LHCN-M2 (cell line): Measurements from ENCODE around the gene CEP170B. TPM values are rescaled to one million over a fixed set of nuclear protein-coding genes. Genes with fewer than 3 reads are reported as not detected.
"Not testable (repeated sequence)": the region's sequence is repeated elsewhere in the genome, so short reads cannot be mapped to it uniquely, and the experiment has no call there.

ENCODE experiments used
- DNase-seq: peaks from one replicate; pipeline ENCODE4 v3.0.0-alpha.2; 2012; ENCODE audit warnings: low read depth
- polyA plus RNA-seq: library from polyadenylated mRNA; unstranded; fragments of >200 nt; gene quantifications from one replicate; pipeline ENCODE4 v1.2.1, GENCODE V29; 2012; ENCODE audit warnings: missing spikeins
- total RNA-seq: library from RNA; depleted of rRNA; stranded (reverse); fragments of >200 nt; gene quantifications from 2 replicates; pipeline ENCODE4 v1.2.3, GENCODE V29; 2014; rRNA removed

The CEP170B gene
- 30.3 and 32.7 TPM in 2 replicates for total RNA-seq
- polyA plus RNA-seq = 24.2 TPM

DNA sequence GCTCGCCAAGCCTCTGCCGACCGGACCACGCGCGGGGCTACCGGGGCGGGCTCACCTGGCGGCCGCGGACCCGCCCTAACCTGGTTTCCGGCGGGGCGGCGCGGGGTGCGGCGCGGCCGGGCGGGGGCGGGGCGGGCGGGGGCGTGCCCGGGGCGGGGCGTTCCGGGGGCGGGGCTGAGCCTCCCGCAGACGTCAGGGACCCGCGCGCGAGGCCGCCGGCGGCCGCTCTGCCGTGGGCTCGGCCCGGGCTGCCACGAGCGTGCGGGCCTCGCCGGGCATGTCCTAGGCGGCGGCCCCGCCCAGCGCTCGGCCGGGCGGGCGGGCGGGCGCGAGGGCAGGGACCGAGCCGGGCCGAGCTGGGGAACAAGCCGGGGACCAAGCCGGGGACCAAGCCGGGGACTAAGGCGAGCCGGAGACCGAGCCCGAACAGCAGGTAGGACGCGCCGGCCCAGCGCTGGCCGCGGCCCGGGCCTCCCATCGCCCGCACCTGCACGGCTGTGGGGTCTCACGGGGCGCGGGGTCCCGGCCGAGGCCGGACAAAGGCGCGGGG, at the start of gene CEP170B:
Gene CEP170B (plus strand): TSS at position 188 of the 550 bp plus-strand sequence. CDS start 3,183 bp downstream, outside the sequence.
- no peak for DNase-seq

DNA sequence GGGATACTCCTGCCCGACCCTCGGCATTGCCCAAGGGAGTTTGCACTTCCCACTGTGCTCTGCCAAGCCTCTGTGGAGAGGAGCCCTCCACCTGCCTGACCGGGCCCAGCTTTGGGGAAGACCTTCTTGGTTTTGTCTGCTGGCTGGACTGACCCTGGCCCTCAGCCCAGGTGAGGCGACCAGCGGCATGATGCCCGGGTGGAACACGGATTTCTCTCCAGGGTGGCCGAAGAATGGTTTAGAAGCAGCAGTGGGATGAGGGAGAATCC, 48.5 kb upstream of the CEP170B start:
- DNase-seq = no peak

DNA sequence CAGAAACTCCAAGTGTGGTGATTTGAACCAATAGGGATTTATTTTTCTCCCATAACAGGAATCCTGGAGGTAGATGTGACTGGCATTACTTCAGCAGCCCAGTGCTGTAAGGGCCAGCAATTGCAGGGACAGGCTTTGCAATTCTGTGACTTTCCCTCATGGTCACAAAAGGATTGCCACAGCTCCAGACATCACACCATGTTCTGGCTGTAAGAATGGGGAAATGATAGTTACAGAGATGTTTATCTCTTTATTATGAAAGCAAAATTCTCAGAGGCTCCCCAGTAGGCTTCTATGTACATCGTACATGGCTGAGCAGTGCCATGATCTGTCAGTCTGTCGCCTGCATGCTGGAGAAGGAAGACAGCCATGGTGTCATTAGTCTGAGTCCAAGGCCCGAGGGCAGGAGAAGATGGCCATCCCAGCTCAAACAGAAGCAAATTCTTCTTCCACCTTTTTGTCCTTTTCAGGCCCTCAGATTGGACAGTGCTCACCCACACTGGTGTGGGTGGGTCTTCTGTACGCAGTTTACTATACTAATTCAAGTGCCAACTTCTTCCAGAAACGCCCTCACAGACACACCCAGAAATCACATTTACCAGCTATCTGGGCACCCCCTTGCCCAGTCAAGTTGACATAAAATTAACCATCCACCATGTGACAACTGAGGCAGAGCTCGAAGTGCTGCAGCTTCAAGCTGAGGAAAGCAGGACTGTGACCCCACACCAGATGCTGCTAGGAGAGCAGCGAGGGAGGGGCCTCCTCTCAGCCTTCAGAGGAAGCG, 46.9 kb upstream of the CEP170B start:
- no peak for DNase-seq

DNA sequence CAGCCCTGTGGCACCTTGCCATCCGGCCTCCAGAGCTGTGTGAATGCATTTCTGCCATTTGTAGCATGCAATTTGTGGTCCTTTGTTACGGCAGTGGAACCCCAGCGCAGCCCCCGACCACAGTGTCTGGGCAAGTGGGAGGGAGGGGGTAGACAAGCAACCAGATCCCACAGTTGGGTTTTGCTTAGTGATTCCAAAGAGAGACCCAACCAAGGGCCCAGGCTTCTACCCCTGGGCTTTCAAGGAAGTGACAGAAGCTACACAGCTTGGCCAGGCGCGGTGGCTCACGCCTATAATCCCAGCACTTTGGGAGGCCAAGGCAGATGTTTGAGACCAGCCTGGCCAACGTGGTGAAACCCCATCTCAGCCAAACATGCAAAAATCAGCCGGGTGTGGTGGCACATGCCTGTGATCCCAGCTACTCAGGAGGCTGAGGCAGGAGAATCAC, 46.3 kb upstream of the CEP170B start:
- no peak for DNase-seq

DNA sequence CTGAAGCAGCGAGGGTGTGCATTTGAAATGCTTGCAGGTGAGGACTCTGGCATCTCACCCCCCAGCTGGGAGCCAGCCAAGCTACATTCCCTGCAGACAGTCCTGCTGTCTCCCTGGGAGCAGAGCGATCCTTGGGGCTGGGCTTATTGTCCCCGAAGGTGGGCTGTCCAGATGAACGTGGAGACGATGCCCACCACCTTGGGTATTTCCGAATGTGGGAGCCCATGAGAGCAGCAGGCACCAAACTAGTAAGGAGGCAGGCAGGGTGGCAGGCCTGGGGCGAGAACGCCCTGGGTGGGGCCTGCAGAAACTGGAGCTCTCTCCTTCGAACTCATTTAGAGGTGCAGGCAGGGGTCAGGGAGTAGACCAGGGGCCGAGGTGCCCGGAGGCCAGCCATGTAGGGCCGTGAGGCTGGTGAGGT, 45.7 kb upstream of the CEP170B start:
- DNase-seq = no peak

DNA sequence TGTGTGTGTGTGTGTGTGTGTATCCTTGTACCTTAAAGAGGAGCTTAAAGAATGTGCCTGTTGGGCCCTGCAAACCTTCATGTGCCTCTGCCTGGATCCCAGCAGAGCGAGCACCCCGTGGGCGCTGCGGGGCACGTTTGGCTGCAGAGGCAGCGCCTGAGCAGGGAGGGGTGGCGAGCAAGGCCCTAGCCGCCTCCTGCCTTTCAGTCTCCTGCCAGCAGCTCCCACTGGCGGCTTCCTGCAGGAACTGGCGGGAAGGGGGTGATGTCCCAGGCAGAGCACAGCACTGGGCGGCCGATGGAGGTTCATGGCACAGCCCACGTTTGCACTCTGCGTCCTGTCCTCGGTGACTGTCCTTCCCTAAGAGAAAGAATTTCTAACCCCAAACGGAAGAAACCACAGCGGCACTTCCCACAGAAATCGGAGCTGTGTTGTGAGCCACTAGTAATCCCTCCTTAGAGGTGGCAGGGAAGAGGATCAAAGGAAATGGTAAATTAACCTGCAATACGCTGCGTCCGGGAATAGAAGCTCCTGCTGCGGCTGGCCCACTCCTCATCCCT, 44.3 kb upstream of the CEP170B start:
- DNase-seq = peak; percentile 30

DNA sequence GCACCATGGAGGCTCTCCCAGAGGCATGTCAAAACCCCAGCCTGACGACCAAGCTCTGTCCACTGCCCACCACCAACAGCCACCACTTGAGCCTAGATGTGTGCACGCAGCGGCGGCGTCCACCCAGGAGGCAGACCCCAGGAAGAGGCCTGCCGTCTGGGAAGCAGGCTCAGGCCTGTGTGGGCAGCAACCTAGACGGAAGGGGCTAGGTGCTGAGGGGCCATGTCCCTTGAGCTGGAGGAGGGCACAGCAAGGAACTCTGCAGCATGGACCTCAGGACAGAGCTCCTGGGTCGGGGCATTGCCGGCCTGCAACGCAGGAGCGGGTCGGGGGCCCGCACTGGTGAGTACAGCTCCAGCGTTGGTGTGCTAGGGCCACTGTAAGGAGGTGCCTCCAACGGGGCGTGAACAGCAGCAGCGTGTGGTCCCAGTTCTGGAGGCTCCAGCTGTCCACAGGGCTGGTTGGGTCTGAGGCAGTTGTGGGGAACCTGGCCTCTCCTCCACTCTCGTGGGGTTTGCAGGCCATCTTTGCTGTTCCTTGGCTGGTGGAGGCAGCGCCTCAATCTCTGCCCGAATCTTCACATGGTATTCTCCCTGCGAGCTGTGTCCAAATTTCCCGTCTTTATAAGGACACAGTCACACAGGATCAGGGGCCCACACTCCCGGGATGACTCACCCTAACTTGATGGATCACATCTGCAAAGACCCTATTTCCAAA, 43.7 kb upstream of the CEP170B start:
- no peak for DNase-seq

DNA sequence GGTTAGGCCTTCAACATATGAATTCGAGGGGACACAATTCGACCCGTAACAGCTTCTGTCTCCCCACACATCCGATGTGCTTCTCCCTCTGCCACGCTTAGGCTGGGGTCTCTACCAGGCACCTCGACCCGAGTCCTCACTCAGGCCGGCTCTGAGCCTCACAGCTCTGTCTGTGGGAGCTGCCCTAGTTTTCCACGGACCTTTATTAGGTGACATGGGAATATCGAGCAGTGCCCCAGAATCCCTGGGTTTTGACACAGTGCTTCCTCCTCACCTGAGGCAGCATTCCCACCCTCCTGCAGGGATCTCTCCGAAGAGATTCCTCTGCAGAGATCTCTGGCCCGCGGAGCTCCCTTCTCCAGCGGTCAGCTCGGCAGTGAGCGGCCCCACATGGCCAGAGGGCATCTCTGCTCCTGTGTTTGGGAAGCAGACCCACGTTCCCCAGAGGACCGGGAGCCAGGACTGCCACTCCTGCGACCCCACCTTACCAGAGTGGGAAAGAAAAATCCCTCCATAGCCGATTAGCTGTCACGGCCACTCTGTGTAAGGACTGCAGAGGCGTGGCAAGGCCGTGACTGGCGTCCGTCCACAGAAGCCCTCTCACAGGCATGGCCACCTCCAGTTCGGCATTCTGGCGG, 43.0 kb upstream of the CEP170B start:
- DNase-seq = no peak

DNA sequence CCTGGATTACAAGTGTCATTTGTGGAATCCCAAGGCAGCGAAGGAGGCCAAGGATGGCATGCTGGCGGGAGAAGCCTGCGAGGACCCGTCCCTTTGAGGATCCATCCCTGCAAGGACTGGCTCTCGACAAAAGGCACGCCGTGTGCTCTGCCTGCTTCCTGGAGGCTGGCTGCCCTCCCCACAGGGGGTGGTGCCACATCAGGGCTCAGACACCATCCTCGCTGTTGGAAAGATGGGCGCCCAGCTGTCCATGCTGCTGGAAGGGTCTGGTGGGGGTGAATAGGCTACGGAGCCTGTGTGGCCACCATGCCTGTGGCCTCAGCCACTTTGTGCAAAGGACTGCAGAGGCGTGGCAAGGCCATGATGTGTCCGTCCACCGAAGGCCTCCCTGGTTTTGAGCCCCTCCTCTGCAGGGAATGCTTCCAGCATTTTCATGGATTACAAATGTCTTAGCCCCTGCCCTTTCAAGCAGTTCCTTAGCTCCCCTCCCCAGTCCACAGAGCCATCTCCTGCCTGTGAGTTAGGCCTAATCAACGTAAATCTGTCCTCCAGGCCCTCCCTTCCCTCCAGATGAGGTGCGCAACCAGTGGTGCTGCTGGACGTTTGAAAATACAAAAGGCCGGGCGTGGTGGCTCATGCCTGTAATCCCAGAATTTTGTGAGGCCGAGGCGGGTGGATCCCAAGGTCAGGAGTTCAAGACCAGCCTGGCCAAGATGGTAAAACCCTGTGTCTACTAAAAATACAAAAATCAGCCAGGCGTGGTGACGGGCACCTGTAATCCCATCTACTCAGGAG, 42.0 kb upstream of the CEP170B start:
- no peak for DNase-seq

DNA sequence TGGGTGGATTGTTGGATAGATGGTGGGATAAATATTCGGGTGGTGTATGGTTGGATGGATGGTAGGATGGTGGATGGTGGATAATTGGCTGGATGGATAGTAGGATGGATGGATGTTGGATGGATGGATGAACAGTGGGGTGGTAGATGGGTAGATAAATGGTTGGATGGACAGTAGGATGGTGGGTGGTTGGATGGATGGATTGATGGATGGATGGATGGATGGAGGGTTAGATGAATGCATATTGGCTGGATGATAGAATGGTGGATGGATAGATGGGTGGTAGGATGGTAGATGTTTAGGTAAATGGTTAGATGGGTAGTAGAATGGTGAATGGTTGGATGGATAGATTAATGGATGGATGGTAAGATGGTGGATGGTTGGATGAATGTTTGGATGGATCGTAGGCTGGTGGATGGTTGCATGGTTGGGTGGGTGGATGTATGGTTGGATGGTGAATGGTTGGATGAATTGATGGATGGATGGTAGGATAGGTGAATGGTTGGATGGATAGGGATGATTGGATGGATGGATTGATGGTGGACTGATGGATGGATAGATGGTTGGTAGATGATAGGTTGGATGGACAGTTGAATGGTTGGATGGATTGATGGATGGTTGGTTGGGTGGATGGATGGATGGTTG, 40.6 kb upstream of the CEP170B start:
- DNase-seq = no peak

DNA sequence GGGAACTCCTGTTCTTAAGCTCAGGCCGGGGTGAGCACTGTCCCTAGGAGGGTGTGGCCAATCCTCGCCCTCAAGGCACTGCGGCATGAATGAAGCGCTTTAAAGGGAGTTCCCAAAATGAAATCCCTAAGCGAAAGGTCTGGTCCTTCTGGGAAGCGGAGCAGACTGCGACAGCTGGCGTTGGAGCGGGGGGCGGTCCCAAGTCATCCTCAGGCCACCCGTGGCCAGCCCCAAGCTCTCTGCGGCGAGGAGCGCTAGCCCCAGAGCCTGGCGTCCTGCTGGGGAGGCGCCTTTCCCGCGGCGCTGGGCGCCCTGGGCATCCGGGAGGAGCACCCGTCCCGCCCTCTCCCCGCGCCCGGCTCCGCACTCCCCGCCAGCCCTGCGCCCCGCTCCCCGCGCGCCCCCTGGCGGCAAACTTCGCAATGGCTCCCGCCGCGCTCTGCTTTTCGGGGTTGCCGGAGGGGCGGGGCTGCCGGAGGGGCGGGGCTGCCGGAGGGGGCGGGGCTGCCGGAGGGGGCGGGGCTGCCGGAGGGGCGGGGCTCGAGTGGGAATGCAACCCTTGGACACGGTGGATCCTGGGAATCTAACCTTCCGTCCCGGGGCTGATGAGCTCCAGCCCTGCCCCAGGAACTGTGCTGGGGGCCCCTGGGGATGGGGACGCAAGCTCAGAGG, 38.7 kb upstream of the CEP170B start:
- DNase-seq = peak; percentile 72

DNA sequence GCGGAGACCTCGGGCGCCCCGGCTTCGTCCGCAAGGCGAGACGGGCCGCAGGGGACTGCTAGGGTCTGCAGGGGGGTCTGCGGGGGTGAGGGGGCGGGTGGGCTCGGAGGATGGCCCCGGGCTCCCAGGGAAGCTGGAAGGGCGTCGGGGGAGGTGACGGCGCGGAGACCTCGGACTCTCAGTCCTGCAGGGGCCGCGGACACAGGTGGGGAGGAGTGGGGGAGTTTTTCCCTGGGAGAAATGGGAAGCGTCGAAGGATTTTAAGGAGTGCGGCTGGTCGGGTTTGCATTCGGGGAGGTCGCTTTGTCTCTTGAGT, 38.2 kb upstream of the CEP170B start:
- no peak for DNase-seq

DNA sequence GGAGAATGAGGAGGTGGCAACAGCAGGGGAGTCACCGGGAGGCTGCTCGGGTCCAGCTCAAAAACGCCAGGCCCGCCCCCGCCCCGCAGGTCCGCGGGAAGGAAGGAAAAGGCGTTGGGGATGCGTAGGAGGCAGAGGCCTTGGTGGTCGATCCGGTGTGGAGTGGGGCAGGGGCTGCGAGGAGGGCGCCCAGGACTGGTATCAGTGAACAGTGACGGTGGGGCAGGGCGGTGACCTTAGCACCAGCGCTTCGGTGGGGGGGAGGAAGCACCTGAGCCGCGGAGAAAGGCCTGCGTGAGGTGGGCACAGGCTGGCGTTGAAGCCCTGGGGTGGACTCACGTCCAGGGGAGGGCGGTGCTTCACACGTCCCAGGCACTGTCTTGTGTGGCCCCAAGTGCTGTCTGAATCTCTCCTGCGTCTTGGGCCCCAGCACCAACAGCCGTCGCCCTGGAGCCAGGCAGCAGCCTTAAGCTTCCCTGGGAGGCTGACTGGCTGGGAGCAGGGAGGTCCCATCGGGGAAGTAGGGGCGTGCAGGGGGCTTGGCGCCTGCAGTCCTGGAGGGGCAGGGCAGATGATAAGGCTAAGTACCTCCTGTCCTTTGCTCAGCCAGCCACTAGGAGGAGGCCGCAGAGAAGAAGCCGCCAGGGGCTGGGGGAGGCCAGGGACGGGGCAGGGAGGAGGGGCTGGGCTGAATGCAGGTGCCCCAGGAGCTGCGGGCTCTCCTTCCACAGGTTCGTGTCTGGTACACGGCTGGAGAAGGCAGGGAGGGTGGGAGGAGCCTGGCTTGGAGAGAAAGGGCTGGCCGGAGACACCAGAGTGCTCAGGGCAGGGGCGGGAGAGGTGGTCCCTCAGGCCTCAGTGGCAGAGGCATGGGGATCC, 37.7 kb upstream of the CEP170B start:
- DNase-seq = no peak

DNA sequence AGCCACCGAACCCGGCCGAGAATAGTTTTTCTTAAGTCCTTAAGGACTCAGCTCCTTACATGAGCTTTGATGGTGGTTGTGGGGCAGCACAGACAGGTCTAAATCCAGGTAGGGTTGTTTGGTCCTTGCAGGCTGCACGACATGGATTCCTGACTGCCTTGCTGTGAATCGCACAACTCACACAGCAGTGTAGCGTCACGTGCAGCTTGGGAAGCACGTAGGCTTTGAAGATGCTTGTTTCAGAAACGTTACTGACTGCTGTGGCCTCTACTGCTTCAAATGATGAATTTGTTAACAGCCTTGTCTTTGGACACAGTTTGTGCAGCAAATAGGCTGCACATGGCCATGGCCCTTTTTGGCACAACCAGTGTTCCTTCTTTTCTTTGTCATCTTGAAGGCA, 34.3 kb upstream of the CEP170B start:
- no peak for DNase-seq

DNA sequence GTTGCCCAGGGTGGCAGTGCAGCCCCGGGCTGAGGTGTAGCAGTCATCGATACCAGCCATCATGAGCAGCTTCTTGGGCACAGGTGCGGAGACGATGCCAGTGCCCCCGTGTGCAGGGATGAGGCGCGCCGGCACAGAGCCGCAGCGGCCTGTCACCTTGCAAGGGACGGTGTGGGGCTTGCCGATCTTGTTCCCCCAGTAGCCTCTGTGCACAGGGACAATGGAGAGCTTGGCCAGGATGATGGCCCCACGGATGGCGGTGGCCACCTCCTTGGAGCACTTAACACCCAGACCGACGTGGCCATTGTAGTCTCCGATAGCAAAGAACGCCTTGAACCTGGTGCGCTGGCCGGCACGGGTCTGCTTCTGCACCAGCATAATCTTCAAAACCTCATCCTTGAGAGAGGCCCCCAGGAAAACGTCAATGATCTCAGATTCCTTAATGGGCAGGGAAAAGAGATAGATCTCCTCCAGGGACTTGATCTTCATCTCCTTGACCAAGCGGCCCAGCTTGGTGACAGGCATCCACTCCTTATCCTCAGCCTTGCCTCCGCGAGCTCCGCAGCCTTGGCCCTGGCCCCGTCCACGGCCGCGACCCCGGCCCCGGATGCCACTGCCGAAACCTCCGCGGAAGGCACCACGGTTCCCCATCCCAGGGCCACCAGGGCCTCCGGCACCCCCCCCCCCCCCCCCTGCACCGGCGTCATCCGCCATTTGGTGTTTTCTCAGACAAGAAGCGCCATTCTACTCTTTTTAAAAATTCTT, 28.7 kb upstream of the CEP170B start:
- not testable (repeated sequence) for DNase-seq

DNA sequence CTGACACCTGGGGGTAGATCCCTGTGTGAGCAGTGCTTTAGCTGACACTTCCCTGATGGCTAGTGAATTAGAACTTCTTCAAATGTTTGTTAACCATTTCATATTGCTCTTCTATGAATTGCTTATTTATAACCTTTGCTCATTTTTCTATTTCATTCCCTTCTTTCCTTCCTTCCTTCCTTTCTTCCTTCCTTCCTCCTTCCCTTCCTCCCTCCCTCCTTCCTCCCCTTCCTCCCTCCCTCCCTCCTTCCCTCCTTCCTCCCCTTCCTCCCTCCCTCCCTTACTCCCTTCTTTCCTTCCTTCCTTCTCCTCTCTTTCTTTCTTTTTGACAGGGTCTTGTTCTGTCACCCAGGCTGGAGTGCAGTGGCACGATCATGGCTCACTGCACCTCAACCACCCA, 23.3 kb upstream of the CEP170B start:
- no peak for DNase-seq

DNA sequence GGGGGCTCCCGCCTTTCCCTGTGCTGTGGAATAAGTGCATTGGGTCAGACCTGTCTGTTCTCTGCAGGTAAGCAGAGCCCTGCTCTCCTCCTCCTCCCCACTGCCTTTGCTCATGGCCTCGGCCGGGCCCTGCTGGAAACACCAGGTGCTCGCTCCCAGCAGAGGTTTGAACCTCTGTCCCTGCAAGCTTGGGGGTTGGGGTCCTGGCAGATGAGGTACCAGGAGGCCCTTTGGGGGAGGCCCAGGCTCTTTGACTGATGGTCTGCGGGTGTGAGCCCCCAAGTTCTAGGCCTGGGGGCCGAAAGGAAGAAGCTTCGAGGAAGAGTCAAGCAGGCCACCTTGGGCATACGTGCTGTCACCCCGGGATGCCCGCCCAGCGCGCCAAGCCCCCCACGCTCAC, 22.1 kb upstream of the CEP170B start:
- no peak for DNase-seq
